IPS-15b (cell line): ENCODE measurements around the gene CFAP157.

ENCODE experiments used
- H3K27me3 ChIP-seq: one replicate; pipeline ENCODE4 v1.6.1; 2013; ENCODE audit warnings: low read length; ENCODE audit not compliant: control insufficient read depth, insufficient read depth
- H3K36me3 ChIP-seq: one replicate; pipeline ENCODE4 v1.6.1; 2013; ENCODE audit warnings: low read length; ENCODE audit not compliant: control insufficient read depth, insufficient read depth
- H3K4me1 ChIP-seq: one replicate; pipeline ENCODE4 v1.6.1; 2013; ENCODE audit warnings: mild to moderate bottlenecking, low read length; ENCODE audit not compliant: control insufficient read depth, insufficient read depth
- H3K4me3 ChIP-seq: one replicate; pipeline ENCODE4 v1.5.1; 2013; ENCODE audit warnings: low read depth, low read length
- H3K9ac ChIP-seq: one replicate; pipeline ENCODE4 v1.6.1; 2013; ENCODE audit warnings: low read depth, mild to moderate bottlenecking, low read length
- H3K9me3 ChIP-seq: one replicate; pipeline ENCODE4 v1.6.1; 2013; ENCODE audit warnings: mild to moderate bottlenecking, low read length; ENCODE audit not compliant: control insufficient read depth, insufficient read depth

The CFAP157 gene

GRCh38 chr9:127706836-127707241 lies at the start of gene CFAP157:
Gene CFAP157, plus strand, starts transcription at chr9:127706988. Its CDS starts 44 bp downstream, at chr9:127707032.
- H3K27me3 ChIP-seq, result no peaks in the 10 kb centered on the region
- no peak within 1 kb of the TSS for H3K9ac ChIP-seq
- peaks cover 5% of the 10 kb centered on the region for H3K4me1 ChIP-seq
- no peaks in the 10 kb centered on the region for H3K9me3 ChIP-seq
- H3K36me3 ChIP-seq, result no peaks in the 10 kb centered on the region
- no peak within 1 kb of the TSS for H3K4me3 ChIP-seq

- no peaks in the 10 kb centered on the region for H3K9me3 ChIP-seq
- H3K4me1 ChIP-seq, result peaks cover 15% of the 10 kb centered on the region
- no peak overlapping the region for H3K4me3 ChIP-seq
- H3K9ac ChIP-seq, result no peak overlapping the region
- no peaks in the 10 kb centered on the region for H3K36me3 ChIP-seq
- no peaks in the 10 kb centered on the region for H3K27me3 ChIP-seq
Measured at GRCh38 chr9:127658428-127658827, 48.4 kb upstream of the CFAP157 start.

- no peaks in the 10 kb centered on the region for H3K36me3 ChIP-seq
- no peak overlapping the region for H3K9ac ChIP-seq
- H3K9me3 ChIP-seq, result no peaks in the 10 kb centered on the region
- H3K4me1 ChIP-seq, result no peaks in the 10 kb centered on the region
- H3K4me3 ChIP-seq, result no peak overlapping the region
- no peaks in the 10 kb centered on the region for H3K27me3 ChIP-seq
Measured at GRCh38 chr9:127660886-127661741, 45.7 kb upstream of the CFAP157 start.

GRCh38 chr9:127662617-127663016 lies 44.2 kb upstream of the CFAP157 start:
- H3K36me3 ChIP-seq, result no peaks in the 10 kb centered on the region
- no peak overlapping the region for H3K4me3 ChIP-seq
- H3K4me1 ChIP-seq, result no peaks in the 10 kb centered on the region

GRCh38 chr9:127664324-127664677 lies 42.5 kb upstream of the CFAP157 start:
- H3K4me1 ChIP-seq, result no peaks in the 10 kb centered on the region
- H3K27me3 ChIP-seq, result no peaks in the 10 kb centered on the region
- H3K9ac ChIP-seq, result no peak overlapping the region
- no peaks in the 10 kb centered on the region for H3K36me3 ChIP-seq
- H3K9me3 ChIP-seq, result no peaks in the 10 kb centered on the region
- no peak overlapping the region for H3K4me3 ChIP-seq

More at GRCh38 chr9:127662617-127663016, 44.2 kb upstream of the CFAP157 start:
- no peak overlapping the region for H3K9ac ChIP-seq
- no peaks in the 10 kb centered on the region for H3K9me3 ChIP-seq
- H3K27me3 ChIP-seq, result no peaks in the 10 kb centered on the region

- H3K4me3 ChIP-seq, result no peak overlapping the region
- no peaks in the 10 kb centered on the region for H3K4me1 ChIP-seq
- no peaks in the 10 kb centered on the region for H3K9me3 ChIP-seq
- no peaks in the 10 kb centered on the region for H3K27me3 ChIP-seq
- H3K9ac ChIP-seq, result no peak overlapping the region
- no peaks in the 10 kb centered on the region for H3K36me3 ChIP-seq
Measured at GRCh38 chr9:127664678-127665507, 41.9 kb upstream of the CFAP157 start.

GRCh38 chr9:127667127-127667844 lies 39.5 kb upstream of the CFAP157 start:
- H3K9me3 ChIP-seq, result no peaks in the 10 kb centered on the region
- H3K9ac ChIP-seq, result no peak overlapping the region
- H3K4me1 ChIP-seq, result no peaks in the 10 kb centered on the region
- no peak overlapping the region for H3K4me3 ChIP-seq
- H3K36me3 ChIP-seq, result peaks cover 2% of the 10 kb centered on the region
- no peaks in the 10 kb centered on the region for H3K27me3 ChIP-seq

- Histone ChIP-seq H3K36me3 (peaks cover 2% of the 10 kb centered on the region), H3K4me1 (no peaks in the 10 kb centered on the region), H3K9ac (no peak overlapping the region), H3K27me3 (no peaks in the 10 kb centered on the region), H3K9me3 (no peaks in the 10 kb centered on the region), H3K4me3 (no peak overlapping the region)
Measured at GRCh38 chr9:127667906-127668305, 38.9 kb upstream of the CFAP157 start.

- peaks cover 2% of the 10 kb centered on the region for H3K36me3 ChIP-seq
- no peaks in the 10 kb centered on the region for H3K27me3 ChIP-seq
- H3K9me3 ChIP-seq, result no peaks in the 10 kb centered on the region
- no peak overlapping the region for H3K4me3 ChIP-seq
- H3K9ac ChIP-seq, result no peak overlapping the region
- no peaks in the 10 kb centered on the region for H3K4me1 ChIP-seq
Measured at GRCh38 chr9:127673234-127673633, 33.6 kb upstream of the CFAP157 start.

- Histone ChIP-seq H3K4me3 (no peak overlapping the region), H3K4me1 (no peaks in the 10 kb centered on the region), H3K9ac (no peak overlapping the region), H3K9me3 (no peaks in the 10 kb centered on the region), H3K36me3 (peaks cover 4% of the 10 kb centered on the region), H3K27me3 (no peaks in the 10 kb centered on the region)
Measured at GRCh38 chr9:127676638-127677037, 30.1 kb upstream of the CFAP157 start.

- H3K36me3 ChIP-seq, result peaks cover 12% of the 10 kb centered on the region
- H3K4me1 ChIP-seq, result no peaks in the 10 kb centered on the region
- no peak overlapping the region for H3K9ac ChIP-seq
- no peaks in the 10 kb centered on the region for H3K9me3 ChIP-seq
- no peaks in the 10 kb centered on the region for H3K27me3 ChIP-seq
- H3K4me3 ChIP-seq, result no peak overlapping the region
Measured at GRCh38 chr9:127679506-127679905, 27.3 kb upstream of the CFAP157 start.
